Gastroesophageal sphincter (tissue), 3 donors: Measurements from ENCODE around the gene UBE2O.

ENCODE experiments used
- CTCF ChIP-seq, 4 experiments: fragments of 200-600 bp in 2 of 4; fragments of 450-650 bp in 2 of 4; sonication (generic) in 1 of 4; IDR thresholded peaks; one replicate each; pipeline ENCODE4 v1.5.1; 2017 to 2019; ENCODE audit warnings: antibody characterized with exemption in 4 of 4, mild to moderate bottlenecking in 2 of 4, moderate library complexity in 2 of 4
- EP300 ChIP-seq: sonication (generic); formaldehyde crosslinking; IDR thresholded peaks from one replicate; pipeline ENCODE4 v1.6.1; 2017; ENCODE audit warnings: antibody characterized with exemption, mild to moderate bottlenecking
- POLR2A ChIP-seq, 2 donors: fragments of 450-650 bp; IDR thresholded peaks; one replicate each; pipeline ENCODE4 v1.6.1; 2017; ENCODE audit warnings: antibody characterized with exemption in 2 of 2, mild to moderate bottlenecking in 2 of 2, moderate library complexity in 1 of 2

- TF ChIP-seq EP300 (no peak), CTCF (IDR thresholded peaks at IDR 0.05) (no peak), POLR2A (IDR thresholded peaks at IDR 0.05) (no peak)
Measured at GRCh38 chr17:76466775-76467130, 13.8 kb upstream of the UBE2O start.
